A673 (cell line): Measurements from ENCODE around the gene COL3A1. TPM values are rescaled to one million over a fixed set of nuclear protein-coding genes. Genes with fewer than 3 reads are reported as not detected.

Experiments
- BruUV-seq: library from RNA; stranded (reverse); fragments of 400-500 nt; replicated peaks from 2 replicates; lab custom pipeline; 2021; lab: Mats Ljungman, UMichigan
- CTCF ChIA-PET: fragments of 300-600 bp; sonication (Branson Sonifier 250); formaldehyde crosslinking; loops from one replicate; lab custom pipeline; 2022; ENCODE audit warnings: antibody characterized with exemption; lab: Charles Lee
- POLR2A ChIA-PET: fragments of 300-600 bp; sonication (Branson Sonifier 250); formaldehyde crosslinking; loops from one replicate; lab custom pipeline; 2022; ENCODE audit warnings: antibody characterized with exemption; ENCODE audit not compliant: low non-redundant PET; lab: Charles Lee
- DNase-seq: peaks from one replicate; pipeline ENCODE4 v3.0.0-alpha.2; 2015; ENCODE audit warnings: low spot score
- H3K27ac ChIP-seq: fragments of 200-600 bp; sonication (generic); 2 replicates; pipeline ENCODE4 v1.5.1; 2016; ENCODE audit warnings: mixed run types, low read depth, mild to moderate bottlenecking, mixed read lengths, antibody characterized with exemption, low read length; ENCODE audit not compliant: poor library complexity, severe bottlenecking
- H3K27me3 ChIP-seq: fragments of 200-600 bp; sonication (generic); replicated peaks from 2 replicates; pipeline ENCODE4 v1.6.1; 2017; ENCODE audit warnings: mixed run types, low read depth, mild to moderate bottlenecking, mixed read lengths, antibody characterized with exemption, low read length; ENCODE audit not compliant: insufficient read depth, poor library complexity
- H3K36me3 ChIP-seq: fragments of 200-600 bp; sonication (generic); 2 replicates; pipeline ENCODE4 v1.6.1; 2016; ENCODE audit warnings: mixed run types, mild to moderate bottlenecking, mixed read lengths, antibody characterized with exemption, low read length; ENCODE audit not compliant: insufficient read depth, poor library complexity, severe bottlenecking
- H3K4me1 ChIP-seq: fragments of 200-600 bp; sonication (generic); 2 replicates; pipeline ENCODE4 v1.6.1; 2017; ENCODE audit warnings: mixed run types, mild to moderate bottlenecking, mixed read lengths, antibody characterized with exemption, low read length; ENCODE audit not compliant: insufficient read depth, poor library complexity, severe bottlenecking
- H3K4me3 ChIP-seq: fragments of 200-600 bp; sonication (generic); 2 replicates; pipeline ENCODE4 v1.5.1; 2016; ENCODE audit warnings: low read depth, mixed run types, mild to moderate bottlenecking, mixed read lengths, low read length; ENCODE audit not compliant: poor library complexity, severe bottlenecking
- H3K9me3 ChIP-seq: fragments of 200-600 bp; sonication (generic); 2 replicates; pipeline ENCODE4 v1.6.1; 2016; ENCODE audit warnings: mixed run types, low read depth, mild to moderate bottlenecking, mixed read lengths, antibody characterized with exemption, low read length; ENCODE audit not compliant: poor library complexity, severe bottlenecking
- CTCF ChIP-seq: fragments of 300-800, 200-600 bp; sonication (generic); conservative IDR thresholded peaks from 2 replicates; pipeline ENCODE4 v1.5.1; 2017; ENCODE audit warnings: low read depth, mild to moderate bottlenecking, antibody characterized with exemption, low read length, moderate library complexity, mixed read lengths
- EZH2 ChIP-seq: fragments of 200-600 bp; sonication (generic); IDR thresholded peaks from 2 replicates; pipeline ENCODE4 v1.6.1; 2017; ENCODE audit warnings: borderline replicate concordance, low read depth, mild to moderate bottlenecking, mixed read lengths, antibody characterized with exemption, low read length; ENCODE audit not compliant: poor library complexity, severe bottlenecking
- intact Hi-C: fragments of 100-400 bp; cut with micrococcal nuclease; formaldehyde crosslinking; loops from one replicate; pipeline ENCODE4 v1.10.0; 2022; ENCODE audit not compliant: unreplicated experiment
- total RNA-seq: library from RNA; stranded (reverse); gene quantifications from 2 replicates; pipeline ENCODE4 v1.2.3, GENCODE V29; 2021

The COL3A1 gene
- total RNA-seq, 1 experiment from 2014 or later: 12.6 TPM

GRCh38 chr2:188970211-188970610 lies 4.0 kb upstream of the COL3A1 start:
- DNase-seq: no peak
- H3K36me3 ChIP-seq: no peaks in the 10 kb centered on the region
- POLR2A ChIA-PET: no interaction called here
- BruUV-seq: no TSS peak
- TF ChIP-seq EZH2 (no peak), CTCF (no peak)
- no peaks in the 10 kb centered on the region for H3K27me3 ChIP-seq
- CTCF ChIA-PET: no interaction called here
- H3K27ac ChIP-seq: no peak overlapping the region
- intact Hi-C loops: no loop called here
- H3K4me1 ChIP-seq: peaks cover 14% of the 10 kb centered on the region
- H3K9me3 ChIP-seq: no peaks in the 10 kb centered on the region
- no peak overlapping the region for H3K4me3 ChIP-seq

- H3K4me1 ChIP-seq: peaks cover 23% of the 10 kb centered on the region
- no peak for DNase-seq
- H3K36me3 ChIP-seq: no peaks in the 10 kb centered on the region
- BruUV-seq: no TSS peak
- H3K9me3 ChIP-seq: no peaks in the 10 kb centered on the region
- ChIA-PET POLR2A (no interaction called here), CTCF (no interaction called here)
- intact Hi-C loops: no loop called here
- TF ChIP-seq CTCF: no peak
- TF ChIP-seq EZH2: no peak
- no peak overlapping the region for H3K4me3 ChIP-seq
- H3K27ac ChIP-seq: no peak overlapping the region
- H3K27me3 ChIP-seq: no peaks in the 10 kb centered on the region
Measured at GRCh38 chr2:188971432-188971861, 2.7 kb upstream of the COL3A1 start.

- no peaks in the 10 kb centered on the region for H3K9me3 ChIP-seq
- H3K36me3 ChIP-seq: no peaks in the 10 kb centered on the region
- no peak overlapping the region for H3K27ac ChIP-seq
- BruUV-seq: no TSS peak
- TF ChIP-seq CTCF (no peak), EZH2 (no peak)
- no peak for DNase-seq
- intact Hi-C loops: no loop called here
- POLR2A ChIA-PET: no interaction called here
- H3K27me3 ChIP-seq: no peaks in the 10 kb centered on the region
- no peak overlapping the region for H3K4me3 ChIP-seq
- CTCF ChIA-PET: no interaction called here
- H3K4me1 ChIP-seq: peaks cover 37% of the 10 kb centered on the region
Measured at GRCh38 chr2:188973641-188974040, 532 bp upstream of the COL3A1 start.
